Fibroblast of the conjunctiva (primary cell): Measurements from ENCODE around the gene SERINC5.
A peak's percentile ranks its signal among the peaks of the same experiment; 100 is the strongest.
"Not testable (repeated sequence)": the region's sequence is repeated elsewhere in the genome, so short reads cannot be mapped to it uniquely, and the experiment has no call there.

ENCODE experiments used
- DNase-seq: peaks from one replicate; pipeline ENCODE4 v3.0.0-alpha.2; 2010; ENCODE audit warnings: low read depth

The SERINC5 gene

GRCh38 chr5:80255811-80256712 lies at the start of gene SERINC5:
Gene SERINC5, minus strand, starts transcription at chr5:80256048. Its CDS starts 126 bp downstream, at chr5:80255922.
- peak; percentile 61 for DNase-seq

GRCh38 chr5:80302636-80303035 lies 46.8 kb upstream of the SERINC5 start:
- no peak for DNase-seq

- not testable (repeated sequence) for DNase-seq
Observed at GRCh38 chr5:80301342-80301741, 45.5 kb upstream of the SERINC5 start.

GRCh38 chr5:80300796-80301195 lies 44.9 kb upstream of the SERINC5 start:
- not testable (repeated sequence) for DNase-seq

- no peak for DNase-seq
Observed at GRCh38 chr5:80300125-80300524, 44.3 kb upstream of the SERINC5 start.

- no peak for DNase-seq
Observed at GRCh38 chr5:80299601-80300000, 43.8 kb upstream of the SERINC5 start.

GRCh38 chr5:80296121-80296520 lies 40.3 kb upstream of the SERINC5 start:
- no peak for DNase-seq

- no peak for DNase-seq
Observed at GRCh38 chr5:80291761-80292160, 35.9 kb upstream of the SERINC5 start.

- no peak for DNase-seq
Observed at GRCh38 chr5:80289320-80289719, 33.5 kb upstream of the SERINC5 start.

GRCh38 chr5:80288177-80288576 lies 32.3 kb upstream of the SERINC5 start:
- DNase-seq = no peak

- no peak for DNase-seq
Observed at GRCh38 chr5:80284720-80285119, 28.9 kb upstream of the SERINC5 start.

- no peak for DNase-seq
Observed at GRCh38 chr5:80283360-80283759, 27.5 kb upstream of the SERINC5 start.

GRCh38 chr5:80282054-80282453 lies 26.2 kb upstream of the SERINC5 start:
- no peak for DNase-seq

- DNase-seq = no peak
Observed at GRCh38 chr5:80277191-80277590, 21.3 kb upstream of the SERINC5 start.

- DNase-seq = no peak
Observed at GRCh38 chr5:80276186-80276585, 20.3 kb upstream of the SERINC5 start.

GRCh38 chr5:80275347-80275746 lies 19.5 kb upstream of the SERINC5 start:
- DNase-seq = no peak

- not testable (repeated sequence) for DNase-seq
Observed at GRCh38 chr5:80270543-80270942, 14.7 kb upstream of the SERINC5 start.

- DNase-seq = no peak
Observed at GRCh38 chr5:80269991-80270438, 14.2 kb upstream of the SERINC5 start.

GRCh38 chr5:80268916-80269315 lies 13.1 kb upstream of the SERINC5 start:
- DNase-seq = no peak

GRCh38 chr5:80266566-80266965 lies 10.7 kb upstream of the SERINC5 start:
- DNase-seq = no peak

- DNase-seq = no peak
Observed at GRCh38 chr5:80260461-80260860, 4.6 kb upstream of the SERINC5 start.

GRCh38 chr5:80259511-80260203 lies 3.8 kb upstream of the SERINC5 start:
- DNase-seq = no peak

- DNase-seq = no peak
Observed at GRCh38 chr5:80255431-80255810, 427 bp downstream of the SERINC5 start.
